GM23338 (cell line): ENCODE data around the gene PGA3. TPM values are rescaled to one million over a fixed set of nuclear protein-coding genes. Genes with fewer than 3 reads are reported as not detected.
"Not testable (repeated sequence)": the region's sequence is repeated elsewhere in the genome, so short reads cannot be mapped to it uniquely, and the experiment has no call there.

ENCODE experiments used
- ATAC-seq: fragments of 200-7000 bp; cut with Tn5 transposase; 3 replicates; pipeline ENCODE4 v1.9.1; 2020
- DNase-seq: peaks from one replicate; pipeline ENCODE4 v3.0.0-alpha.2; 2015; ENCODE audit warnings: low spot score
- H2AFZ ChIP-seq: fragments of 200-600 bp; sonication (generic); 2 replicates; pipeline ENCODE4 v1.8.0; 2016; ENCODE audit warnings: antibody characterized with exemption, mild to moderate bottlenecking, moderate library complexity
- H3F3A ChIP-seq: fragments of 200-600 bp; sonication (generic); replicated peaks from 2 replicates; pipeline ENCODE4 v1.8.0; 2017; ENCODE audit warnings: antibody characterized with exemption, mixed run types, low read depth
- H3K27ac ChIP-seq: fragments of 200-600 bp; sonication (generic); 2 replicates; pipeline ENCODE4 v1.6.1; 2016; ENCODE audit warnings: low read depth
- H3K27me3 ChIP-seq: fragments of 200-600 bp; sonication (generic); 2 replicates; pipeline ENCODE4 v1.8.0; 2016; ENCODE audit warnings: mild to moderate bottlenecking, mixed run types, moderate library complexity; ENCODE audit not compliant: insufficient read depth
- H3K36me3 ChIP-seq: fragments of 200-600 bp; sonication (generic); 2 replicates; pipeline ENCODE4 v1.8.0; 2016; ENCODE audit warnings: mild to moderate bottlenecking; ENCODE audit not compliant: insufficient read depth
- H3K4me1 ChIP-seq: fragments of 200-600 bp; sonication (generic); 2 replicates; pipeline ENCODE4 v1.8.0; 2016; ENCODE audit warnings: mild to moderate bottlenecking, moderate library complexity; ENCODE audit not compliant: insufficient read depth
- H3K4me2 ChIP-seq: fragments of 200-600 bp; sonication (generic); 2 replicates; pipeline ENCODE4 v1.7.1; 2017; ENCODE audit warnings: mixed run types
- H3K4me3 ChIP-seq: fragments of 200-600 bp; sonication (generic); 2 replicates; pipeline ENCODE4 v1.6.1; 2016; ENCODE audit warnings: mixed run types
- H3K79me2 ChIP-seq: fragments of 200-600 bp; sonication (generic); replicated peaks from 2 replicates; pipeline ENCODE4 v1.8.0; 2017; ENCODE audit warnings: mild to moderate bottlenecking; ENCODE audit not compliant: insufficient read depth
- H3K9me2 ChIP-seq: fragments of 200-600 bp; sonication (generic); 2 replicates; pipeline ENCODE4 v1.8.0; 2017; ENCODE audit not compliant: insufficient read depth
- H4K20me1 ChIP-seq: fragments of 200-600 bp; sonication (generic); replicated peaks from 2 replicates; pipeline ENCODE4 v1.8.0; 2017; ENCODE audit warnings: mild to moderate bottlenecking; ENCODE audit not compliant: insufficient read depth
- H3K27ac Mint-ChIP-seq: 2 replicates; pipeline ENCODE4 v1.8.0; 2020; ENCODE audit warnings: inconsistent platforms, mild to moderate bottlenecking, moderate library complexity, mixed read lengths
- H3K27me3 Mint-ChIP-seq: 3 replicates; pipeline ENCODE4 v1.8.0; 2022; ENCODE audit warnings: low read depth, mild to moderate bottlenecking, moderate library complexity, mixed read lengths, inconsistent platforms; ENCODE audit not compliant: insufficient read depth, poor library complexity
- H3K36me3 Mint-ChIP-seq: 3 replicates; pipeline ENCODE4 v1.8.0; 2021; ENCODE audit warnings: low read depth, mild to moderate bottlenecking, inconsistent platforms, moderate library complexity, mixed read lengths
- H3K4me1 Mint-ChIP-seq: 3 replicates; pipeline ENCODE4 v1.8.0; 2020; ENCODE audit warnings: mild to moderate bottlenecking, inconsistent platforms, mixed read lengths
- H3K4me3 Mint-ChIP-seq: 3 replicates; pipeline ENCODE4 v1.8.0; 2021; ENCODE audit warnings: moderate library complexity, mild to moderate bottlenecking, inconsistent platforms, mixed read lengths
- H3K9me3 Mint-ChIP-seq: 3 replicates; pipeline ENCODE4 v1.8.0; 2020; ENCODE audit warnings: moderate library complexity, mild to moderate bottlenecking, inconsistent platforms, mixed read lengths
- CTCF ChIP-seq, 2 experiments: fragments of 200-600 bp in 1 of 2; sonication (generic) in 1 of 2; conservative IDR thresholded peaks; 2 replicates each; pipeline versions ENCODE4 v1.5.1 to v1.6.1; 2016 to 2017; ENCODE audit warnings: antibody characterized with exemption in 2 of 2, low read depth in 2 of 2, mild to moderate bottlenecking in 2 of 2, moderate library complexity in 1 of 2
- STAT1 ChIP-seq: IDR thresholded peaks from one replicate; pipeline ENCODE4 v1.6.1; 2016; ENCODE audit warnings: antibody characterized with exemption; ENCODE audit not compliant: unreplicated experiment
- ZNF114 ChIP-seq: fragments of 250-450 bp; sonication (Bioruptor Pico); IDR thresholded peaks from 2 replicates; pipeline ENCODE4 v1.5.0; 2020; ENCODE audit warnings: mild to moderate bottlenecking, moderate library complexity
- ZNF331 ChIP-seq: fragments of 250-450 bp; sonication (Bioruptor Pico); IDR thresholded peaks from 2 replicates; pipeline ENCODE4 v1.5.0; 2020; ENCODE audit warnings: low read depth, mild to moderate bottlenecking, moderate library complexity
- polyA plus RNA-seq: library from polyadenylated mRNA; unstranded; fragments of >200 nt; fragmentation: Nextera tagmentation; extraction: Ambion mirVana; gene quantifications from 2 replicates; pipeline ENCODE4 v1.2.1, GENCODE V29; 2016
- total RNA-seq: library from RNA; depleted of rRNA; stranded (reverse); fragments of >200 nt; shearing (Covaris generic); gene quantifications from 2 replicates; pipeline ENCODE4 v1.2.3, GENCODE V29; 2014

Gene PGA3
- total and polyA plus RNA-seq, 2 experiments from 2014 or later = 0.37 TPM; not detected in 1

DNA sequence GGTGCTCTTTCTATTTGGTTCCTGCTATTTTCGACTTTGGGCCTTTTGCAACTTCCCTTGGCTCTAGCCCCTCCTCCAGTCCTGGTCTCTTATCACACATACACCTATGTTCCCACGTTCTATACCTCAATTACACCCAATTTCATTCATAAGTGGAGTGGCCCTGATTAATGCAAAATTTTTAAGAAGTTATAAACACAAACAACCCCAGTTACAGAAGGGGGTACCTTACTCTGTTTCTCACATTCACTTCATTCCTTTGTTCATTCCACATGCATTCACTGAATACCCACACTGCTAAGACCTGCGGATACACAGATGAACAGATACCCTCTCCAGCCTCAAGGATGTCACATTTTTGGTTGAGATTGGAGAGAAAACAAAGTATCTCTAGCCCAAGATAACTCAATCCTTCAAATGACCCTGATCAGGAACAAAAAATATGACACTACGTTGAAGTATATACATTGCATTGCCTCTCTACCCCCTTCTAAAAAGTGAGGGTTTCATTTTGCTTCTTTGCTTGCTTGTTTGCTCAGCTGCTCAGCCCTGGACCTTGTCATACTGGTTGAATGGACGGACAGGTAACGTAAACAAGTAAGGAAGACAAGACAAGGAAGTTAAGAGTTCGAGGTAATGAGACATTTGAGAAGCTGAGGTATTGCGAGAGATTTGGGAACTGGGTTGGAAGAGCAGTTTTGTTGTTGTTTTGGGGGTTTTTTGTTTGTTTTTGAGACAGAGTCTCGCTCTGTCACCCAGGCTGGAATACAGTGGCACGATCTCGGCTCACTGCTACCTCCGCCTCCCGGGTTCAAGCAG is 38.5 kb upstream of the PGA3 start:
- Histone ChIP-seq H3K4me1 (peaks cover 6% of the 10 kb centered on the region), H3K27me3 (no peaks in the 10 kb centered on the region), H2AFZ (no peak overlapping the region), H3K9me2 (no peaks in the 10 kb centered on the region), H4K20me1 (no peaks in the 10 kb centered on the region), H3K4me2 (no peak overlapping the region), H3K79me2 (peaks cover 5% of the 10 kb centered on the region; the same call in 1 of the 2 replicates), H3K4me3 (no peak overlapping the region), H3K36me3 (no peaks in the 10 kb centered on the region), H3F3A (0 out of 2 replicates have a peak, but pooled peaks cover 10% of the 10 kb centered on the region), H3K27ac (no peak overlapping the region)
- Mint-ChIP-seq H3K36me3 (no peaks in the 10 kb centered on the region; the same call in 2 of the 3 replicates), H3K27ac (no peak overlapping the region), H3K4me1 (peaks cover 18% of the 10 kb centered on the region), H3K9me3 (peaks cover 9% of the 10 kb centered on the region; the same call in 2 of the 3 replicates), H3K4me3 (no peak overlapping the region), H3K27me3 (peaks cover 3% of the 10 kb centered on the region)
- TF ChIP-seq CTCF (conservative IDR thresholded peaks at IDR 0.05; ENCODE audit: low read depth in 2 of 2) = no peak
- TF ChIP-seq STAT1 = no peak
- no peak for TF ChIP-seq ZNF331 (CRISPR knock-in tag)
- no peak for TF ChIP-seq ZNF114 (CRISPR knock-in tag)
- ATAC-seq (no peak), DNase-seq (no peak)

DNA sequence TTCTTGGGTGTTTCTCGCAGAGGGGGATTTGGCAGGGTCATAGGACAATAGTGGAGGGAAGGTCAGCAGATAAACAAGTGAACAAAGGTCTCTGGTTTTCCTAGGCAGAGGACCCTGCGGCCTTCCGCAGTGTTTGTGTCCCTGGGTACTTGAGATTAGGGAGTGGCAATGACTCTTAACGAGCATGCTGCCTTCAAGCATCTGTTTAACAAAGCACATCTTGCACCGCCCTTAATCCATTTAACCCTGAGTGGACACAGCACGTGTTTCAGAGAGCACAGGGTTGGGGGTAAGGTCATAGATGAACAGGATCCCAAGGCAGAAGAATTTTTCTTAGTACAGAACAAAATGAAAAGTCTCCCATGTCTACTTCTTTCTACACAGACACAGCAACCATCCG is 37.5 kb upstream of the PGA3 start:
- H3K36me3 ChIP-seq, H3K4me1 ChIP-seq, H3K4me3 Mint-ChIP-seq, H3K4me2 ChIP-seq, H3F3A ChIP-seq, H3K9me3 Mint-ChIP-seq, H3K4me3 ChIP-seq, H3K79me2 ChIP-seq, H3K9me2 ChIP-seq, H3K27me3 Mint-ChIP-seq, H3K27ac ChIP-seq, DNase-seq, ATAC-seq, H3K27me3 ChIP-seq, H4K20me1 ChIP-seq, H2AFZ ChIP-seq, H3K36me3 Mint-ChIP-seq, H3K4me1 Mint-ChIP-seq, H3K27ac Mint-ChIP-seq: not testable (repeated sequence)

DNA sequence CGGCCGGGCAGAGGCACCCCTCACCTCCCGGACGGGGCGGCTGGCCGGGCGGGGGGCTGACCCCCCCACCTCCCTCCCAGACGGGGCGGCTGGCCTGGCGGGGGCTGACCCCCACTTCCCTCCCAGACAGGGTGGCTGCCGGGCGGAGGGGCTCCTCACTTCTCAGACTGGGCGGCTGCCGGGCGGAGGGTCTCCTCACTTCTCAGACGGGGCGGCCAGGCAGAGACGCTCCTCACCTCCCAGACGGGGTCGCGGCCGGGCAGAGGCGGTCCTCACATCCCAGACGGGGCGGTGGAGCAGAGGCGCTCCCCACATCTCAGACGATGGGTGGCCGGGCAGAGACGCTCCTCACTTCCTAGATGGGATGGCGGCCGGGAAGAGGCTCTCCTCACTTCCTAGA is 37.0 kb upstream of the PGA3 start:
- not testable (repeated sequence) for H3F3A ChIP-seq, H3K27me3 Mint-ChIP-seq, ATAC-seq, H3K4me3 ChIP-seq, H3K9me3 Mint-ChIP-seq, H3K79me2 ChIP-seq, H2AFZ ChIP-seq, H3K4me1 Mint-ChIP-seq, H3K36me3 ChIP-seq, H3K4me1 ChIP-seq, H3K27ac ChIP-seq, H3K4me3 Mint-ChIP-seq, H3K36me3 Mint-ChIP-seq, H3K27me3 ChIP-seq, H4K20me1 ChIP-seq, H3K27ac Mint-ChIP-seq, DNase-seq, H3K4me2 ChIP-seq, H3K9me2 ChIP-seq
